ENCODE results near the gene COPZ1. TPM values are rescaled to one million over a fixed set of nuclear protein-coding genes. Genes with fewer than 3 reads are reported as not detected.

COPZ1 gene
- total and polyA plus RNA-seq, 9 of the 15 experiments (the other 6 are each of a cell fraction or from before 2014, with no cell fraction given): 137 to 487 (median 233) TPM

GRCh38 chr12:54286042-54287030 lies 38.6 kb upstream of the COPZ1 start (continued):
- TF ChIP-seq ZBTB11 (CRISPR knock-in tag; IDR thresholded peaks at IDR 0.05) (no peak), TSC22D4 (tag; IDR thresholded peaks at IDR 0.05) (no peak), CTBP1 (IDR thresholded peaks at IDR 0.05; ENCODE audit: borderline replicate concordance) (peak; percentile 88), ZNF57 (CRISPR knock-in tag; IDR thresholded peaks at IDR 0.05) (no peak), PHB2 (IDR thresholded peaks at IDR 0.05; ENCODE audit: low read depth) (no peak), ZBTB9 (CRISPR knock-in tag; IDR thresholded peaks at IDR 0.05) (peak; percentile 69; the same call in 1 of the 2 replicates), TOE1 (IDR thresholded peaks at IDR 0.05; ENCODE audit: borderline replicate concordance) (no peak), TOE1 (CRISPR knock-in tag; IDR thresholded peaks at IDR 0.05; ENCODE audit: borderline replicate concordance, low read depth) (no peak), RREB1 (CRISPR knock-in tag; IDR thresholded peaks at IDR 0.05) (no peak), POLR2AphosphoS5 (IDR thresholded peaks at IDR 0.05; ENCODE audit: control insufficient read depth, insufficient read depth, low read depth, low read length) (peak; percentile 88), ERF (CRISPR knock-in tag; IDR thresholded peaks at IDR 0.05) (peak; percentile 52; the same call in 1 of the 2 replicates), POLR2H (tag; IDR thresholded peaks at IDR 0.05; ENCODE audit: low read depth) (peak; percentile 21), CXXC5 (CRISPR knock-in tag; IDR thresholded peaks at IDR 0.05) (peak; percentile 64; the same call in 1 of the 2 replicates)
